GM12892 (cell line): Measurements from ENCODE around the gene MUC2.

Experiments used
- POLR2A ChIP-seq: IDR thresholded peaks from 2 replicates; pipeline ENCODE4 v1.6.1; 2011; ENCODE audit warnings: low read depth, low read length, control low read depth
- POLR2AphosphoS5 ChIP-seq: IDR thresholded peaks from 2 replicates; pipeline ENCODE4 v1.6.1; 2011; ENCODE audit warnings: low read depth, low read length, control low read depth
- TAF1 ChIP-seq: IDR thresholded peaks from 2 replicates; pipeline ENCODE4 v1.6.1; 2011; ENCODE audit warnings: low read depth, mild to moderate bottlenecking, control low read depth, low read length, borderline replicate concordance

DNA sequence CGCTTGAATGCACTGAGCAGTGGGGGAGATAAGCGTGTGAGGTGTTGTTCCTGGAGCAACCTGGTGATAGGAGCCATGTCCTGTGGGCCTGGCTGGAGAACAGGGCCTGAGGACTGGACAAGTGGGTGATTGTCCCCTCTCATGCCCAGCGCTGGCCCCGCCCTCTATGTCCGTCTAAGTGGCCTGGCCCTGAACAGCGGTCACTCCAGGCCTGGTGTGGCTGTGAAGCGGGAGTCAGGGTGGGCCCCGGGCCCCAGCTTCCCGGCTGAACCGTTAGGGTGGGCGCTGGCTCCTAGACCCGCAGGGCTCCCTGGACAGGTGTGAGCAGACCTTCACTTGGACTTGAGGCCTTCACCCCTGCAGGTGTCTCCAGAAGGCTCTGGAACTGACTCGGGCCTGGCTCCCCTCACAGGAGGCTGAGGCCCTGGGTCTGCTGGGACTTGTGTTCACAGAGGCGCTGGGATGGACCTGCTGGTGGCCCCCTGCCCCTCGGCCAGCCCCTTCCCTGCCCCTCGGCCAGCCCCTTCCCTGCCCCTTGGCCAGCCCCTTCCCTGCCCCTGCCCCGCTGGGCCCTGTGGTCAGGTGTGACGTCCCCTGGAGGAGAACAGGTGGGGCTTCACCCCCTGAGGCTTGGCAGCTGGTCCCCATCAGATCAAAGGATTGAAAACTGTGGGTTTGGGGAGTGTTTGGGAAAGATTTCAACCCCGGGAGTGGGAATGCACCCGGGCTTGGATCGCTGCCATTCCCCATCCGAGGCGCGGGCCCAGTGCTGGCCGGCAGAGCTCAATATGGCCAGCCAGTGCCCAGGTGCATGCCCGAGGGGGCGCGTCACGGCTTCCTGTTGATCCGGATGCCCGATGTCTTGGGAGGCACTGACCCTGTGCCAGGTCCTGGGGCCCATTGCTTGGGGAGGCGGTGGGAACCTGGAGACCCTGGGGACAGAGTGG lies 34.9 kb upstream of the MUC2 start:
- TF ChIP-seq POLR2AphosphoS5 (no peak), POLR2A (no peak), TAF1 (no peak)
